Osteocyte (in vitro differentiated cells): Measurements from ENCODE around the gene SPNS3. TPM values are rescaled to one million over a fixed set of nuclear protein-coding genes. Genes with fewer than 3 reads are reported as not detected.

Experiments used
- DNase-seq: peaks from one replicate; pipeline ENCODE4 v3.0.0; 2021; ENCODE audit warnings: mixed read lengths; ENCODE audit not compliant: unreplicated experiment; ENCODE audit errors: extremely low spot score
- H3K27ac Mint-ChIP-seq: one replicate; pipeline ENCODE4 v1.8.0; 2021; ENCODE audit warnings: mild to moderate bottlenecking, mixed read lengths; ENCODE audit not compliant: unreplicated experiment
- H3K27me3 Mint-ChIP-seq: one replicate; pipeline ENCODE4 v1.8.0; 2021; ENCODE audit warnings: mixed read lengths; ENCODE audit not compliant: unreplicated experiment
- H3K36me3 Mint-ChIP-seq: one replicate; pipeline ENCODE4 v1.8.0; 2021; ENCODE audit warnings: mixed read lengths; ENCODE audit not compliant: unreplicated experiment
- H3K4me1 Mint-ChIP-seq: one replicate; pipeline ENCODE4 v1.8.0; 2021; ENCODE audit warnings: mixed read lengths; ENCODE audit not compliant: unreplicated experiment
- H3K4me3 Mint-ChIP-seq: one replicate; pipeline ENCODE4 v1.8.0; 2021; ENCODE audit warnings: mild to moderate bottlenecking, moderate library complexity, mixed read lengths; ENCODE audit not compliant: unreplicated experiment
- H3K9me3 Mint-ChIP-seq: one replicate; pipeline ENCODE4 v1.8.0; 2021; ENCODE audit warnings: mixed read lengths; ENCODE audit not compliant: unreplicated experiment
- long read RNA-seq: library from polyadenylated mRNA; unstranded; transcript quantifications from one replicate; pipeline ENCODE4 v2.0.0, GENCODE V29; 2021
- total RNA-seq: library from RNA; stranded (reverse); gene quantifications from 2 replicates; pipeline ENCODE4 v1.2.1, GENCODE V29; 2021
- TF ChIP-seq, protein P1 (sequence below): fragments of 200-600 bp; sonication (generic); IDR thresholded peaks from 2 replicates; pipeline ENCODE4 v1.5.0; 2021; ENCODE audit warnings: antibody characterized with exemption, mild to moderate bottlenecking, moderate library complexity

SPNS3 gene, protein sequence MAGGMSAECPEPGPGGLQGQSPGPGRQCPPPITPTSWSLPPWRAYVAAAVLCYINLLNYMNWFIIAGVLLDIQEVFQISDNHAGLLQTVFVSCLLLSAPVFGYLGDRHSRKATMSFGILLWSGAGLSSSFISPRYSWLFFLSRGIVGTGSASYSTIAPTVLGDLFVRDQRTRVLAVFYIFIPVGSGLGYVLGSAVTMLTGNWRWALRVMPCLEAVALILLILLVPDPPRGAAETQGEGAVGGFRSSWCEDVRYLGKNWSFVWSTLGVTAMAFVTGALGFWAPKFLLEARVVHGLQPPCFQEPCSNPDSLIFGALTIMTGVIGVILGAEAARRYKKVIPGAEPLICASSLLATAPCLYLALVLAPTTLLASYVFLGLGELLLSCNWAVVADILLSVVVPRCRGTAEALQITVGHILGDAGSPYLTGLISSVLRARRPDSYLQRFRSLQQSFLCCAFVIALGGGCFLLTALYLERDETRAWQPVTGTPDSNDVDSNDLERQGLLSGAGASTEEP
- total RNA-seq, result not detected in 2 replicates
- long read RNA-seq, result 0 reads

GRCh38 chr17:4433515-4434031 lies at the start of gene SPNS3:
Gene SPNS3 (plus strand): TSS chr17:4433940. CDS start chr17:4433968, 28 bp downstream.
- Mint-ChIP-seq H3K27me3 (peaks cover 16% of the 10 kb centered on the region), H3K4me3 (no peak within 1 kb of the TSS), H3K27ac (no peak within 1 kb of the TSS), H3K9me3 (no peaks in the 10 kb centered on the region), H3K36me3 (no peaks in the 10 kb centered on the region), H3K4me1 (no peaks in the 10 kb centered on the region)
- TF ChIP-seq, protein P1, sequence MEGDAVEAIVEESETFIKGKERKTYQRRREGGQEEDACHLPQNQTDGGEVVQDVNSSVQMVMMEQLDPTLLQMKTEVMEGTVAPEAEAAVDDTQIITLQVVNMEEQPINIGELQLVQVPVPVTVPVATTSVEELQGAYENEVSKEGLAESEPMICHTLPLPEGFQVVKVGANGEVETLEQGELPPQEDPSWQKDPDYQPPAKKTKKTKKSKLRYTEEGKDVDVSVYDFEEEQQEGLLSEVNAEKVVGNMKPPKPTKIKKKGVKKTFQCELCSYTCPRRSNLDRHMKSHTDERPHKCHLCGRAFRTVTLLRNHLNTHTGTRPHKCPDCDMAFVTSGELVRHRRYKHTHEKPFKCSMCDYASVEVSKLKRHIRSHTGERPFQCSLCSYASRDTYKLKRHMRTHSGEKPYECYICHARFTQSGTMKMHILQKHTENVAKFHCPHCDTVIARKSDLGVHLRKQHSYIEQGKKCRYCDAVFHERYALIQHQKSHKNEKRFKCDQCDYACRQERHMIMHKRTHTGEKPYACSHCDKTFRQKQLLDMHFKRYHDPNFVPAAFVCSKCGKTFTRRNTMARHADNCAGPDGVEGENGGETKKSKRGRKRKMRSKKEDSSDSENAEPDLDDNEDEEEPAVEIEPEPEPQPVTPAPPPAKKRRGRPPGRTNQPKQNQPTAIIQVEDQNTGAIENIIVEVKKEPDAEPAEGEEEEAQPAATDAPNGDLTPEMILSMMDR, result no peak
- no peak for DNase-seq

GRCh38 chr17:4386406-4386805 lies 47.3 kb upstream of the SPNS3 start:
- DNase-seq, result no peak
- H3K27ac Mint-ChIP-seq, result no peak overlapping the region
- H3K4me1 Mint-ChIP-seq, result no peaks in the 10 kb centered on the region
- TF ChIP-seq, protein P1, result no peak
- H3K27me3 Mint-ChIP-seq, result peaks cover 10% of the 10 kb centered on the region
- H3K36me3 Mint-ChIP-seq, result no peaks in the 10 kb centered on the region
- no peaks in the 10 kb centered on the region for H3K9me3 Mint-ChIP-seq
- no peak overlapping the region for H3K4me3 Mint-ChIP-seq

DNA sequence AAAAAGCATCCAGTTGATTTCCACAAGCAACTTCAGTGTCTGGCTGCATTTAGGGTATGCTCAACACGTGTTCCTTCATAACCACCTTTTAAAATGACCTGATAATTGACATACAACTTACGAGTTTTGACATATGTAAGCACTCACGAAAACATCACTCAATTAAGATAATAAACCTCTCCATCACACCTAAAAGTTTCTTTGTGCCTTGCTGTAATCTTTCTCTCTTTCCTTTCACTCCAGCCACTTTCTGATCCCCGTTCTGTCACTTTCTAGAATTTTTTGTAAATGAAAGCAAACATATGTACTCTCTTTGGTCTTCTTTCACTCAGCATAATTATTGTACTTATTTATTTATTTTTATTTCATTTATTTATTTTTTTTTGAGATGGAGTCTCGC lies 46.6 kb upstream of the SPNS3 start:
- H3K4me3 Mint-ChIP-seq, result no peak overlapping the region
- H3K9me3 Mint-ChIP-seq, result no peaks in the 10 kb centered on the region
- no peaks in the 10 kb centered on the region for H3K4me1 Mint-ChIP-seq
- no peaks in the 10 kb centered on the region for H3K36me3 Mint-ChIP-seq
- DNase-seq, result no peak
- H3K27ac Mint-ChIP-seq, result no peak overlapping the region
- TF ChIP-seq, protein P1, result no peak
- H3K27me3 Mint-ChIP-seq, result peaks cover 10% of the 10 kb centered on the region

GRCh38 chr17:4389079-4389478 lies 44.7 kb upstream of the SPNS3 start:
- TF ChIP-seq, protein P1, result no peak
- no peaks in the 10 kb centered on the region for H3K36me3 Mint-ChIP-seq
- no peak overlapping the region for H3K4me3 Mint-ChIP-seq
- no peaks in the 10 kb centered on the region for H3K9me3 Mint-ChIP-seq
- no peak overlapping the region for H3K27ac Mint-ChIP-seq
- no peak for DNase-seq
- H3K4me1 Mint-ChIP-seq, result no peaks in the 10 kb centered on the region
- H3K27me3 Mint-ChIP-seq, result peaks cover 10% of the 10 kb centered on the region

- no peak for DNase-seq
- Mint-ChIP-seq H3K27me3 (peaks cover 7% of the 10 kb centered on the region), H3K27ac (no peak overlapping the region), H3K36me3 (no peaks in the 10 kb centered on the region), H3K4me1 (no peaks in the 10 kb centered on the region), H3K4me3 (no peak overlapping the region), H3K9me3 (no peaks in the 10 kb centered on the region)
- TF ChIP-seq, protein P1, result no peak
Observed at GRCh38 chr17:4393806-4394205, 39.9 kb upstream of the SPNS3 start.
